Vagina (tissue), 2 donors: ENCODE data around the gene SYCN. TPM values are rescaled to one million over a fixed set of nuclear protein-coding genes. Genes with fewer than 3 reads are reported as not detected.

Experiments
- DNase-seq, 2 donors: peaks; one replicate each; pipeline ENCODE4 v3.0.0-alpha.2; 2017; ENCODE audit errors: extremely low spot score in 2 of 2
- H3K27ac ChIP-seq: fragments of 200-600 bp; sonication (generic); one replicate; pipeline ENCODE4 v1.5.1; 2019
- H3K27me3 ChIP-seq: fragments of 200-600 bp; sonication (generic); one replicate; pipeline ENCODE4 v1.5.1; 2019
- H3K36me3 ChIP-seq, 2 donors: fragments of 200-600 bp; sonication (generic); one replicate each; pipeline ENCODE4 v1.5.1; 2017 to 2019
- H3K4me1 ChIP-seq: fragments of 200-600 bp; sonication (generic); one replicate; pipeline ENCODE4 v1.5.1; 2019
- H3K4me3 ChIP-seq, 2 donors: fragments of 200-600 bp; sonication (generic); 1 replicate in 1 of 2; 2 replicates in 1 of 2; pipeline ENCODE4 v1.5.1; 2016 to 2019
- H3K9me3 ChIP-seq: fragments of 200-600 bp; sonication (generic); one replicate; pipeline ENCODE4 v1.5.1; 2019
- POLR2A ChIP-seq, 2 donors: fragments of 450-650 bp; IDR thresholded peaks; one replicate each; pipeline ENCODE4 v1.6.1; 2017; ENCODE audit warnings: antibody characterized with exemption in 2 of 2, mild to moderate bottlenecking in 2 of 2, moderate library complexity in 2 of 2
- POLR2AphosphoS5 ChIP-seq, 2 donors: sonication (generic); formaldehyde crosslinking; IDR thresholded peaks; one replicate each; pipeline ENCODE4 v1.9.0; 2017; ENCODE audit warnings: antibody characterized with exemption in 2 of 2, mild to moderate bottlenecking in 2 of 2, low read depth in 1 of 2; ENCODE audit not compliant: insufficient read depth in 1 of 2
- intact Hi-C: fragments of 100-400 bp; cut with DNase I; formaldehyde crosslinking; loops from one replicate; pipeline ENCODE4 v1.15.1; 2023
- total RNA-seq: library from RNA; depleted of rRNA; stranded (reverse); fragments of >200 nt; gene quantifications from one replicate; pipeline ENCODE4 v1.2.3, GENCODE V29; 2016
- TF ChIP-seq, protein P1 (sequence below), 3 experiments: fragments of 450-650 bp in 2 of 3; fragments of 200-600 bp in 1 of 3; sonication (generic) in 1 of 3; IDR thresholded peaks; one replicate each; pipeline ENCODE4 v1.5.1; 2017 to 2019; ENCODE audit warnings: antibody characterized with exemption in 3 of 3, mild to moderate bottlenecking in 2 of 3, moderate library complexity in 2 of 3

The SYCN gene
- total RNA-seq, 1 donor from 2014 or later, result not detected

DNA sequence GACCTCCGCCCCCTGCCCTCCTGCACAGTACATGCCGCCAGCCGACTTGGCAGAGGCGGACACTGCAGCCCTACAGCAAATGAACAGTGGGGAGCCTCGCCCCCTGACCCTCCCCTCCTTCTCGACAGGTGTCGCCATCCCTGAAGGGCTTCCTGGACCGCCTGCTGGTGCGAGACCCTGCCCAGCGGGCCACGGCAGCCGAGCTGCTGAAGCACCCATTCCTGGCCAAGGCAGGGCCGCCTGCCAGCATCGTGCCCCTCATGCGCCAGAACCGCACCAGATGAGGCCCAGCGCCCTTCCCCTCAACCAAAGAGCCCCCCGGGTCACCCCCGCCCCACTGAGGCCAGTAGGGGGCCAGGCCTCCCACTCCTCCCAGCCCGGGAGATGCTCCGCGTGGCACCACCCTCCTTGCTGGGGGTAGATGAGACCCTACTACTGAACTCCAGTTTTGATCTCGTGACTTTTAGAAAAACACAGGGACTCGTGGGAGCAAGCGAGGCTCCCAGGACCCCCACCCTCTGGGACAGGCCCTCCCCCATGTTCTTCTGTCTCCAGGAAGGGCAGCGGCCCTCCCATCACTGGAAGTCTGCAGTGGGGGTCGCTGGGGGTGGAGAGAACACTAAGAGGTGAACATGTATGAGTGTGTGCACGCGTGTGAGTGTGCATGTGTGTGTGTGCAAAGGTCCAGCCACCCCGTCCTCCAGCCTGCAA lies 25.6 kb downstream of the SYCN start:
- no peak for DNase-seq
- H3K4me1 ChIP-seq, result no peaks in the 10 kb centered on the region
- H3K9me3 ChIP-seq, result no peaks in the 10 kb centered on the region
- H3K27ac ChIP-seq, result no peak overlapping the region
- H3K36me3 ChIP-seq, result peaks cover 0 to 49% of the 10 kb centered on the region in 2 donors
- TF ChIP-seq, protein P1, sequence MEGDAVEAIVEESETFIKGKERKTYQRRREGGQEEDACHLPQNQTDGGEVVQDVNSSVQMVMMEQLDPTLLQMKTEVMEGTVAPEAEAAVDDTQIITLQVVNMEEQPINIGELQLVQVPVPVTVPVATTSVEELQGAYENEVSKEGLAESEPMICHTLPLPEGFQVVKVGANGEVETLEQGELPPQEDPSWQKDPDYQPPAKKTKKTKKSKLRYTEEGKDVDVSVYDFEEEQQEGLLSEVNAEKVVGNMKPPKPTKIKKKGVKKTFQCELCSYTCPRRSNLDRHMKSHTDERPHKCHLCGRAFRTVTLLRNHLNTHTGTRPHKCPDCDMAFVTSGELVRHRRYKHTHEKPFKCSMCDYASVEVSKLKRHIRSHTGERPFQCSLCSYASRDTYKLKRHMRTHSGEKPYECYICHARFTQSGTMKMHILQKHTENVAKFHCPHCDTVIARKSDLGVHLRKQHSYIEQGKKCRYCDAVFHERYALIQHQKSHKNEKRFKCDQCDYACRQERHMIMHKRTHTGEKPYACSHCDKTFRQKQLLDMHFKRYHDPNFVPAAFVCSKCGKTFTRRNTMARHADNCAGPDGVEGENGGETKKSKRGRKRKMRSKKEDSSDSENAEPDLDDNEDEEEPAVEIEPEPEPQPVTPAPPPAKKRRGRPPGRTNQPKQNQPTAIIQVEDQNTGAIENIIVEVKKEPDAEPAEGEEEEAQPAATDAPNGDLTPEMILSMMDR (IDR thresholded peaks at IDR 0.05), result no peak
- TF ChIP-seq POLR2AphosphoS5 (IDR thresholded peaks at IDR 0.05; ENCODE audit: insufficient read depth in 1 of 2, low read depth in 1 of 2), result no peak
- no peaks in the 10 kb centered on the region for H3K27me3 ChIP-seq
- intact Hi-C loops, result no loop called here
- H3K4me3 ChIP-seq, result no peak overlapping the region

DNA sequence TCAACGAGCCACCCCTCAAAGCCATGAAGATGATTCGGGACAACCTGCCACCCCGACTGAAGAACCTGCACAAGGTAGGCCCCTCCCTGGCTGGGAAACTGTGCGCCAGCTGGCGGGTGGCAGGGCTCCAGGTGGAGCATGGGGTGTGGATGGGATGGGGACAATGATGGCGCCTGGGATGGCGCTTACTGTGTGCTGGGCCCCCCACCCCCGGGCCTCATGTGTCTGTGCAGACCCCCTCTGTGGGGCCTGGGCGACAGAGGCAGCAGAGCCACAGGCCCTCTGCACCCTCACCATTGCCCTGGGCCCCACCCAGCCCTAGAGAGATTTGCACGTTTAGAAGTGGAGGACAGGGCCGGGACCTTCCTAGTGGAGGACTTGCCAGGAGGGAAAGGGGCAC lies 26.3 kb downstream of the SYCN start:
- Histone ChIP-seq H3K4me3 (no peak overlapping the region), H3K27me3 (no peaks in the 10 kb centered on the region), H3K9me3 (no peaks in the 10 kb centered on the region), H3K4me1 (no peaks in the 10 kb centered on the region), H3K27ac (no peak overlapping the region), H3K36me3 (peaks cover 0 to 56% of the 10 kb centered on the region in 2 donors)
- no peak for DNase-seq
- no peak for TF ChIP-seq POLR2A (IDR thresholded peaks at IDR 0.05)
- no peak for TF ChIP-seq POLR2AphosphoS5 (IDR thresholded peaks at IDR 0.05; ENCODE audit: insufficient read depth in 1 of 2, low read depth in 1 of 2)
- TF ChIP-seq, protein P1 (IDR thresholded peaks at IDR 0.05), result no peak
- intact Hi-C loops, result no loop called here

DNA sequence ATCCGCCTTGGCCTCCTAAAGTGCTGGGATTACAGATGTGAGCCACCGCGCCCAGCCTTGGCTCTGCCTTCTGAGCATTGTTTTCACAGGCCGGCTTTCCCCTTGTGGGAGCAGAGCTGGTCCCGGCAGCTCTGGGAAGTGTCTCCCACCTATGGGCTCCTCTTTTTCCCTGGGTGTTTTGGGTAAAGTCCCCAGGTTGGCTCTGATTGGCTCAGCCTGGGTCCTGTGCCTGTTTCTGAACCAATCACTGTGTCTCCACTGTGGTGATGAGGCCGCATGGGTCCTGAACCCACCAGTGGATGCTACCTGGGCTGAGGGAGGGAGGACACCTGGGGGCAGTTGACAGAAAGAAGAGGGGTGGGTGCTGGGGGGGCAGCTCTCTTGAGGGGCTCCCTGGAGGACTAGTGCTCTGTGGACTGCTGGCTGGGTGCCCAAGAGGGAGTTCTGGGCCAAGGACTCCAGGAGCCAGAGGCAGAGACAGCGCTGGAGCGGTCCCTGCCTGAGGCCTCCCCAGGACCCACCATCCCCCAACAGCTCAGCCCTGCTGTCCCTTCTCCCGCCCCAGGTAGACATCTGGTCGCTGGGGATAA lies 26.9 kb downstream of the SYCN start:
- H3K36me3 ChIP-seq, result peaks cover 0 to 61% of the 10 kb centered on the region in 2 donors

DNA sequence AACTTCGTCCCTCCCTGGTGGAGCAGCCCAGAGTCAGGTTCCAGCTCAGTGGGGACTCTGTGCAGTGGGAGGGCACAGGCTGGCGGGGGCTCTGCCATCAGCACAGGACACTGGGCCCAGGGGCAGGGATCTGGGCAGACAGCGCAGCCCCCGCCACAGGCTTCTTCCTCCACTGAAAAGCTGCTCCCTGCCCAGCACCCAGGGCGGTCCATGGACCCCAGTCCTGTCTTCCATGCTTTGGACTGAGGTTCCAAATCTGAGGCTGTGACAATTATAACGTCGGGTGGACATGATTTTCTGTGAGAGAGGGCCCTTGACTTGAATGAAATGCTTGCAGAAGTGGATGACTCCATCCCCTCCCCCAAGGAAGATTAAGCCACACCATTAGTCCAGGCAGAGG lies 28.5 kb downstream of the SYCN start:
- H3K36me3 ChIP-seq, result peaks cover 0 to 67% of the 10 kb centered on the region in 2 donors
- intact Hi-C loops, result no loop called here
- TF ChIP-seq POLR2AphosphoS5 (IDR thresholded peaks at IDR 0.05; ENCODE audit: insufficient read depth in 1 of 2, low read depth in 1 of 2), result no peak

More for the DNA sequence above, 26.9 kb downstream of the SYCN start:
- Histone ChIP-seq H3K27ac (no peak overlapping the region), H3K4me3 (no peak overlapping the region), H3K4me1 (no peaks in the 10 kb centered on the region), H3K27me3 (no peaks in the 10 kb centered on the region), H3K9me3 (no peaks in the 10 kb centered on the region)
- no peak for DNase-seq
- no peak for TF ChIP-seq POLR2AphosphoS5 (IDR thresholded peaks at IDR 0.05; ENCODE audit: insufficient read depth in 1 of 2, low read depth in 1 of 2)
- TF ChIP-seq, protein P1 (IDR thresholded peaks at IDR 0.05), result no peak
- no peak for TF ChIP-seq POLR2A (IDR thresholded peaks at IDR 0.05)
- intact Hi-C loops, result no loop called here

DNA sequence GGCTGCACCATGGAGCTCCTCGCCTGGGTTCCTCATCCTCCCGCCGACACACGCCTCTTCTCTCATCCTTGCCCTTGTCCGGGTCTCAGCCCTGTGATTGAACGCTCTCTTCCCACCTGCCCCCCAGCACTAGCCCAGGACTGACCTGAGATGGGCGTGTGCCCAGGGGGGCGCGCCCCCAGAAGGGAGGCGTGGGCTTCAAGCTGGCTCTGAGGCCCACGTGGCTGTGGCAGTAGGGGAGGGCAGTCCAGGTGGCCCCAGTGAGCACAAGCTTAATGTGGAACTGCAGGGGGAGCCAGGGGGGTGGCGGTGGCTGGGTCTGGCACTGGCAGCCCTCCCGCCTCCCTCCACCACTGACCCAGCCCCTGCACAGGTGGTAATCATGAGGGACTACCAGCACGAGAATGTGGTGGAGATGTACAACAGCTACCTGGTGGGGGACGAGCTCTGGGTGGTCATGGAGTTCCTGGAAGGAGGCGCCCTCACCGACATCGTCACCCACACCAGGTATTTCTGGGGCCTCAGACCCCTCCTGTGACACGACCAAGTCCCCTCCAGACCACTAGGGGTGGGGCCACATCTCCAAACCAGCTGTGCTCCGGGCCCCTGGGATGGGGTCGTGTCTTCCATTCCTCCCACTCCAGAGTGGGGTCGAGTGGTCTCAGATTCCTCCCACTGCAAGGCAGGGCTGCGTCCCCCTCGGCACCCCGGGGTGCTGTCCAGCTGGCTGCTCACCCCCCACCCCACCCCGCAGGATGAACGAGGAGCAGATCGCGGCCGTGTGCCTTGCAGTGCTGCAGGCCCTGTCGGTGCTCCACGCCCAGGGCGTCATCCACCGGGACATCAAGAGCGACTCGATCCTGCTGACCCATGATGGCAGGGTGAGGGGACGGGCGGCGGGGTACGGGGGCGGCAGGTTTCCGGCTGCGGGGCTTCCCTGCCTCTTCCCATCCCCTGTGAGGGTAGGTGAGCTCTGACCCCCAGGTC lies 29.2 kb downstream of the SYCN start:
- no peak for DNase-seq
- intact Hi-C loops, result no loop called here
- no peak overlapping the region for H3K4me3 ChIP-seq
- no peaks in the 10 kb centered on the region for H3K4me1 ChIP-seq
- TF ChIP-seq POLR2AphosphoS5 (IDR thresholded peaks at IDR 0.05; ENCODE audit: insufficient read depth in 1 of 2, low read depth in 1 of 2) (no peak), POLR2A (IDR thresholded peaks at IDR 0.05) (no peak)
- TF ChIP-seq, protein P1 (IDR thresholded peaks at IDR 0.05), result no peak
- H3K9me3 ChIP-seq, result no peaks in the 10 kb centered on the region
- H3K27ac ChIP-seq, result no peak overlapping the region
- peaks cover 0 to 71% of the 10 kb centered on the region in 2 donors for H3K36me3 ChIP-seq
- no peaks in the 10 kb centered on the region for H3K27me3 ChIP-seq

More for the DNA sequence above, 28.5 kb downstream of the SYCN start:
- Histone ChIP-seq H3K4me1 (no peaks in the 10 kb centered on the region), H3K4me3 (no peak overlapping the region), H3K27ac (no peak overlapping the region), H3K27me3 (no peaks in the 10 kb centered on the region), H3K9me3 (no peaks in the 10 kb centered on the region)
- DNase-seq, result no peak
